Activated CD4-positive, alpha-beta T cell treated with anti-CD3 and anti-CD28 coated beads, Interleukin-2, amount 10 ng/mL, durations not matched to agents 24 days and 14 days (primary cell): ENCODE results near the gene MRPL17. TPM values are rescaled to one million over a fixed set of nuclear protein-coding genes. Genes with fewer than 3 reads are reported as not detected.

ENCODE experiments used
- DNase-seq: peaks from one replicate; pipeline ENCODE4 v3.0.0; 2022
- H3K27ac Mint-ChIP-seq: one replicate; pipeline ENCODE4 v1.8.0; 2022; ENCODE audit warnings: mild to moderate bottlenecking, mixed read lengths
- H3K27me3 Mint-ChIP-seq: one replicate; pipeline ENCODE4 v1.8.0; 2022; ENCODE audit warnings: mixed read lengths
- H3K36me3 Mint-ChIP-seq: one replicate; pipeline ENCODE4 v1.8.0; 2022; ENCODE audit warnings: low read depth, mild to moderate bottlenecking, mixed read lengths
- H3K4me1 Mint-ChIP-seq: one replicate; pipeline ENCODE4 v1.8.0; 2021; ENCODE audit warnings: mixed read lengths
- H3K4me3 Mint-ChIP-seq: one replicate; pipeline ENCODE4 v1.8.0; 2022; ENCODE audit warnings: mild to moderate bottlenecking, moderate library complexity, mixed read lengths
- H3K9me3 Mint-ChIP-seq: one replicate; pipeline ENCODE4 v1.8.0; 2021; ENCODE audit warnings: mixed read lengths
- intact Hi-C: fragments of 100-400 bp; cut with micrococcal nuclease; formaldehyde crosslinking; loops from one replicate; pipeline ENCODE4 v1.15.1; 2023
- total RNA-seq: library from RNA; stranded (reverse); gene quantifications from 2 replicates; pipeline ENCODE4 v1.2.3, GENCODE V29; 2022

The MRPL17 gene
- total RNA-seq, 1 donor from 2014 or later, result 135 TPM

- Mint-ChIP-seq H3K27me3 (no peaks in the 10 kb centered on the region), H3K9me3 (no peaks in the 10 kb centered on the region), H3K4me3 (no peak overlapping the region), H3K4me1 (peaks cover 16% of the 10 kb centered on the region), H3K27ac (no peak overlapping the region), H3K36me3 (no peaks in the 10 kb centered on the region)
- DNase-seq, result no peak
- intact Hi-C loops, result no loop called here
These were observed 52.4 kb downstream of the MRPL17 start for GRCh38 chr11:6630632-6631291.

Other genes starting within 250 kb of the MRPL17 start
- not detected in 2 replicates for gene HPX, start 242.4 kb downstream of the MRPL17 start, total RNA-seq
- 3.4 and 4.1 TPM in 2 replicates for gene TRIM3, start 209.4 kb downstream of the MRPL17 start, total RNA-seq
- 50.8 and 51.2 TPM in 2 replicates for gene ARFIP2, start 202.0 kb downstream of the MRPL17 start, total RNA-seq
- gene TIMM10B, start 201.8 kb downstream of the MRPL17 start, total RNA-seq, result 41.3 and 47.4 TPM in 2 replicates
- gene DNHD1, start 186.1 kb downstream of the MRPL17 start, total RNA-seq, result 21.5 and 22.8 TPM in 2 replicates
- gene RRP8, start 79.7 kb downstream of the MRPL17 start, total RNA-seq, result 41.5 and 43.8 TPM in 2 replicates
- gene ILK, start 79.6 kb downstream of the MRPL17 start, total RNA-seq, result 89.6 and 92.4 TPM in 2 replicates
- 140 and 141 TPM in 2 replicates for gene TAF10, start 71.1 kb downstream of the MRPL17 start, total RNA-seq
- gene TPP1, start 63.9 kb downstream of the MRPL17 start, total RNA-seq, result 32.2 and 35.2 TPM in 2 replicates
- 0.35 and 0.36 TPM in 2 replicates for gene DCHS1, start 27.5 kb downstream of the MRPL17 start, total RNA-seq
- 0.62 and 0.70 TPM in 2 replicates for gene OR2AG2, start 88.6 kb upstream of the MRPL17 start, total RNA-seq
- gene OR2AG1, start 99.7 kb upstream of the MRPL17 start, total RNA-seq, result not detected in 2 replicates
- 0.35 and 0.50 TPM in 2 replicates for gene OR6A2, start 116.3 kb upstream of the MRPL17 start, total RNA-seq
- gene OR10A5, start 162.3 kb upstream of the MRPL17 start, total RNA-seq, result not detected in 2 replicates
- not detected in 2 replicates for gene OR10A2, start 179.7 kb upstream of the MRPL17 start, total RNA-seq
- not detected in 2 replicates for gene OR10A4, start 193.3 kb upstream of the MRPL17 start, total RNA-seq
- gene OR2D2, start 209.2 kb upstream of the MRPL17 start, total RNA-seq, result 0.36 and 0.72 TPM in 2 replicates
- not detected in 2 replicates for gene OR2D3, start 237.7 kb upstream of the MRPL17 start, total RNA-seq
- 3.4 and 3.6 TPM in 2 replicates for gene ZNF215, start 243.1 kb upstream of the MRPL17 start, total RNA-seq